ENCODE measurements around the gene STK32B. TPM values are rescaled to one million over a fixed set of nuclear protein-coding genes. Genes with fewer than 3 reads are reported as not detected.

STK32B gene
- total and polyA plus RNA-seq, 2 donors (not counting 1 experiment from before 2014, with no cell fraction given): 0.22 to 0.30 TPM

- POLR2A ChIA-PET: no interaction called here
- intact Hi-C loops (cut with micrococcal nuclease): no loop called here
Observed at GRCh38 chr4:5422195-5422594, 370.9 kb downstream of the STK32B start.

GRCh38 chr4:5423670-5424069 lies 372.4 kb downstream of the STK32B start:
- H3K4me1 ChIP-seq (ENCODE audit: control insufficient read depth in 2 of 2, insufficient read depth in 2 of 2, low read length in 2 of 2): no peaks in the 10 kb centered on the region
- DNase-seq: no peak
- POLR2A ChIA-PET: no interaction called here
- Mint-ChIP-seq H3K4me3 (no peak overlapping the region), H3K27ac (no peak overlapping the region), H3K27me3 (no peaks in the 10 kb centered on the region), H3K9me3 (ENCODE audit: insufficient read depth) (peaks cover 2% of the 10 kb centered on the region), H3K4me1 (no peaks in the 10 kb centered on the region)
- ATAC-seq (ENCODE audit: low read depth): no peak
- H2AFZ ChIP-seq (ENCODE audit: insufficient read depth, low read depth, low read length, poor library complexity, severe bottlenecking): no peak overlapping the region
- peaks cover 0 to 8% (median 0%) of the 10 kb centered on the region in 3 donors for H3K9me3 ChIP-seq (ENCODE audit: control extremely low read depth in 1 of 3, control insufficient read depth in 2 of 3, insufficient read depth in 1 of 3, low read length in 2 of 3)
- intact Hi-C loops (cut with micrococcal nuclease): no loop called here
- H3K36me3 ChIP-seq (replicated peaks in 1 of 2; ENCODE audit: control extremely low read depth in 1 of 2, control insufficient read depth in 1 of 2, extremely low read depth in 1 of 2, insufficient read depth in 2 of 2, low read length in 1 of 2): no peaks in the 10 kb centered on the region
- no peak overlapping the region for H3K4me2 ChIP-seq (replicated peaks; ENCODE audit: low read depth, low read length, poor library complexity, severe bottlenecking)
- H4K20me1 ChIP-seq (ENCODE audit: control insufficient read depth, insufficient read depth, low read length, poor library complexity, severe bottlenecking): no peaks in the 10 kb centered on the region
- H3K79me2 ChIP-seq (ENCODE audit: control insufficient read depth, insufficient read depth, low read length): no peaks in the 10 kb centered on the region
- CTCF ChIA-PET: no interaction called here
- H3K9ac ChIP-seq (ENCODE audit: low read length): no peak overlapping the region
- H3K4me3 ChIP-seq (ENCODE audit: control extremely low read depth in 1 of 5, extremely low read depth in 1 of 5, insufficient read depth in 1 of 5, low read depth in 2 of 5, low read length in 4 of 5): no peak overlapping the region
- no peak for TF ChIP-seq EZH2 (IDR thresholded peaks at IDR 0.05; ENCODE audit: borderline replicate concordance, insufficient read depth, low read depth, low read length, poor library complexity, severe bottlenecking)
- no peak for TF ChIP-seq CTCF (IDR thresholded peaks at IDR 0.05)
- H3K27me3 ChIP-seq (replicated peaks in 1 of 4; ENCODE audit: control extremely low read depth in 1 of 4, control insufficient read depth in 3 of 4, insufficient read depth in 4 of 4, low read length in 3 of 4): no peaks in the 10 kb centered on the region
- H3K27ac ChIP-seq (ENCODE audit: low read length in 2 of 2): no peak overlapping the region
- 91% methylated on average over 6 of the region's 6 CpGs for WGBS (ENCODE audit: insufficient coverage)

More at GRCh38 chr4:5422195-5422594, 370.9 kb downstream of the STK32B start:
- Histone ChIP-seq H3K9ac (ENCODE audit: low read length) (no peak overlapping the region), H3K4me1 (ENCODE audit: control insufficient read depth in 2 of 2, insufficient read depth in 2 of 2, low read length in 2 of 2) (peaks cover 0 to under 1% of the 10 kb centered on the region in 2 donors), H2AFZ (ENCODE audit: insufficient read depth, low read depth, low read length, poor library complexity, severe bottlenecking) (no peak overlapping the region), H3K9me3 (ENCODE audit: control extremely low read depth in 1 of 3, control insufficient read depth in 2 of 3, insufficient read depth in 1 of 3, low read length in 2 of 3) (peaks cover 0 to 13% (median 2%) of the 10 kb centered on the region in 3 donors), H3K36me3 (replicated peaks in 1 of 2; ENCODE audit: control extremely low read depth in 1 of 2, control insufficient read depth in 1 of 2, extremely low read depth in 1 of 2, insufficient read depth in 2 of 2, low read length in 1 of 2) (no peaks in the 10 kb centered on the region), H3K4me2 (replicated peaks; ENCODE audit: low read depth, low read length, poor library complexity, severe bottlenecking) (no peak overlapping the region), H4K20me1 (ENCODE audit: control insufficient read depth, insufficient read depth, low read length, poor library complexity, severe bottlenecking) (no peaks in the 10 kb centered on the region), H3K4me3 (ENCODE audit: control extremely low read depth in 1 of 5, extremely low read depth in 1 of 5, insufficient read depth in 1 of 5, low read depth in 2 of 5, low read length in 4 of 5) (no peak overlapping the region), H3K27ac (ENCODE audit: low read length in 2 of 2) (no peak overlapping the region), H3K27me3 (replicated peaks in 1 of 4; ENCODE audit: control extremely low read depth in 1 of 4, control insufficient read depth in 3 of 4, insufficient read depth in 4 of 4, low read length in 3 of 4) (no peaks in the 10 kb centered on the region), H3K79me2 (ENCODE audit: control insufficient read depth, insufficient read depth, low read length) (no peaks in the 10 kb centered on the region)
- Mint-ChIP-seq H3K27ac (no peak overlapping the region), H3K27me3 (peaks cover 3% of the 10 kb centered on the region), H3K9me3 (ENCODE audit: insufficient read depth) (peaks cover 8% of the 10 kb centered on the region), H3K4me3 (no peak overlapping the region), H3K4me1 (peaks cover 2% of the 10 kb centered on the region)
- DNase-seq: no peak
- TF ChIP-seq EZH2 (IDR thresholded peaks at IDR 0.05; ENCODE audit: borderline replicate concordance, insufficient read depth, low read depth, low read length, poor library complexity, severe bottlenecking) (no peak), CTCF (IDR thresholded peaks at IDR 0.05) (no peak)
- no peak for ATAC-seq (ENCODE audit: low read depth)
- WGBS (ENCODE audit: insufficient coverage): 90% methylated on average over 2 of the region's 2 CpGs
- CTCF ChIA-PET: interaction anchor here (0.6 kb wide), 1 partner anchor 20 kb away, joined by 3 read pairs; no protein-coding TSS in a partner anchor
